ENCODE measurements around the gene COG5. TPM values are rescaled to one million over a fixed set of nuclear protein-coding genes. Genes with fewer than 3 reads are reported as not detected.

The COG5 gene
- total RNA-seq, 1 donor from 2014 or later, result 52.0 TPM

DNA sequence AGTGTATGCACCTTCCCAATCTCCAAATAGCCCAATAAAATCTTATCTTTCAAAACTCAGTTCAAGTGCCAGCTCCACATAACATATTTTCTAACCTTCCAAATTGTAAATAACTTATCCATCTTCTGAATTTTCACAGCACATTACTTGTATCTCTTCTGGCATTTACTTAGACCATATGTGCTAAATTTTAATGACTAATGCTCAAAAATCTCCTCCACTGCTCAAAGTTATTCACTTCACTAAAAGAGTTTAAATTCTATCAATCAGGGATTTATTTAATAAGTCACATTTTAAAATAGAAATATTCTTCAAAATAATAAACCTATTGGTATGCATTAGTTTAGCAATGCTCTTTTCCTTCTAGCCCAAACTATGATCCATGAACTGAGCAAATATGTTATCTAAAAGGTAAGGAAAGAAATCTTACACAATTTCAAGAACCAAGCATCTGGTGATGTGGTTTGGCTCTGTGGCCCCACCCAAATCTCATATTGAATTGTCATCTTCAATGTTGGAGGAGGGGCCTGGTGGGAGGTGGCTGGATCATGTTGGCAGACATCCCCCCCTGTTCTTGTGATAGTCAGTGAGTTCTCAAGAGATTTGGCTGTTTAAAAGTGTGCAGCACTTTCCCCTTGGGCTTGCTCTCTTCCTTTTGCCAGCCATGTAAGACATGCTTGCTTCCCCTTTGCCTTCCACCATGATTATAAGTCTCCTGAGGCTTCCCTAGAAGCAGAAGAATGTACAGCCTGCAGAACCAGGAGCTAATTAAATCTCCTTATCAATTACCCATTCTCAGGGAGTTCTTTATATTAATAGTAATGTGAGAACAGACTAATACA is 121.9 kb downstream of the COG5 start:
- Mint-ChIP-seq H3K36me3 (peaks cover 9% of the 10 kb centered on the region), H3K4me3 (no peak overlapping the region), H3K9me3 (peaks cover 15% of the 10 kb centered on the region), H3K27me3 (ENCODE audit: low read depth) (no peaks in the 10 kb centered on the region), H3K27ac (no peak overlapping the region), H3K4me1 (no peaks in the 10 kb centered on the region)
- TF ChIP-seq, protein P1, sequence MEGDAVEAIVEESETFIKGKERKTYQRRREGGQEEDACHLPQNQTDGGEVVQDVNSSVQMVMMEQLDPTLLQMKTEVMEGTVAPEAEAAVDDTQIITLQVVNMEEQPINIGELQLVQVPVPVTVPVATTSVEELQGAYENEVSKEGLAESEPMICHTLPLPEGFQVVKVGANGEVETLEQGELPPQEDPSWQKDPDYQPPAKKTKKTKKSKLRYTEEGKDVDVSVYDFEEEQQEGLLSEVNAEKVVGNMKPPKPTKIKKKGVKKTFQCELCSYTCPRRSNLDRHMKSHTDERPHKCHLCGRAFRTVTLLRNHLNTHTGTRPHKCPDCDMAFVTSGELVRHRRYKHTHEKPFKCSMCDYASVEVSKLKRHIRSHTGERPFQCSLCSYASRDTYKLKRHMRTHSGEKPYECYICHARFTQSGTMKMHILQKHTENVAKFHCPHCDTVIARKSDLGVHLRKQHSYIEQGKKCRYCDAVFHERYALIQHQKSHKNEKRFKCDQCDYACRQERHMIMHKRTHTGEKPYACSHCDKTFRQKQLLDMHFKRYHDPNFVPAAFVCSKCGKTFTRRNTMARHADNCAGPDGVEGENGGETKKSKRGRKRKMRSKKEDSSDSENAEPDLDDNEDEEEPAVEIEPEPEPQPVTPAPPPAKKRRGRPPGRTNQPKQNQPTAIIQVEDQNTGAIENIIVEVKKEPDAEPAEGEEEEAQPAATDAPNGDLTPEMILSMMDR (IDR thresholded peaks at IDR 0.05; ENCODE audit: unreplicated experiment), result no peak
- DNase-seq (ENCODE audit: low spot score in 2 of 2, unreplicated experiment in 2 of 2), result no peak

GRCh38 chr7:107439025-107439424 is 124.7 kb downstream of the COG5 start:
- H3K9me3 Mint-ChIP-seq, result peaks cover 27% of the 10 kb centered on the region
- no peak overlapping the region for H3K27ac Mint-ChIP-seq
- H3K27me3 Mint-ChIP-seq (ENCODE audit: low read depth), result no peaks in the 10 kb centered on the region
- TF ChIP-seq, protein P1 (IDR thresholded peaks at IDR 0.05; ENCODE audit: unreplicated experiment), result no peak
- H3K4me1 Mint-ChIP-seq, result no peaks in the 10 kb centered on the region
- DNase-seq (ENCODE audit: low spot score in 2 of 2, unreplicated experiment in 2 of 2), result no peak
- H3K4me3 Mint-ChIP-seq, result no peak overlapping the region
- H3K36me3 Mint-ChIP-seq, result peaks cover 12% of the 10 kb centered on the region

- no peaks in the 10 kb centered on the region for H3K4me1 Mint-ChIP-seq
- H3K9me3 Mint-ChIP-seq, result peaks cover 34% of the 10 kb centered on the region
- no peaks in the 10 kb centered on the region for H3K27me3 Mint-ChIP-seq (ENCODE audit: low read depth)
- no peak overlapping the region for H3K4me3 Mint-ChIP-seq
- H3K27ac Mint-ChIP-seq, result no peak overlapping the region
- H3K36me3 Mint-ChIP-seq, result peaks cover 23% of the 10 kb centered on the region
- no peak for DNase-seq (ENCODE audit: low spot score in 2 of 2, unreplicated experiment in 2 of 2)
- TF ChIP-seq, protein P1 (IDR thresholded peaks at IDR 0.05; ENCODE audit: unreplicated experiment), result no peak
These were observed 128.0 kb downstream of the COG5 start for GRCh38 chr7:107435749-107436148.

DNA sequence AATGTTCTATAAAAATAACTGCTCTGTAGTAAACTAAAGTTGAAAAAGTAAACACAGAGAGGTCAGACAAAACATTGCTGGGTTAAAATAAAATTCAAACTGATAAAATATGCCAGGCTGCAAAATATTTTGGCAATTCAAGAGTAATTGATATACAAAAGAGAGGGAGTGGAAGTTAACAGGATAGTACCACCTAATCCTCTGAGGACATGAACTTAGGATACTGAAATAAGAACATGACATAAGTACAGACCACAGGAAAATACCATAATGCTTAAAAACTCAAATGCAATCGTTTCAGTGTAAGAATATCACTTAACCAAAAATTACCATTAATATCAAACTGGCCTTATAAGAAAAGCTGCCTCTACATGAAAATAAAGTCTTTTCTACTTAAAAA is 131.5 kb downstream of the COG5 start:
- no peak overlapping the region for H3K27ac Mint-ChIP-seq
- no peaks in the 10 kb centered on the region for H3K4me1 Mint-ChIP-seq
- TF ChIP-seq, protein P1 (IDR thresholded peaks at IDR 0.05; ENCODE audit: unreplicated experiment), result no peak
- H3K36me3 Mint-ChIP-seq, result peaks cover 35% of the 10 kb centered on the region
- H3K4me3 Mint-ChIP-seq, result no peak overlapping the region
- H3K9me3 Mint-ChIP-seq, result peaks cover 50% of the 10 kb centered on the region
- no peak for DNase-seq (ENCODE audit: low spot score in 2 of 2, unreplicated experiment in 2 of 2)
- no peaks in the 10 kb centered on the region for H3K27me3 Mint-ChIP-seq (ENCODE audit: low read depth)

DNA sequence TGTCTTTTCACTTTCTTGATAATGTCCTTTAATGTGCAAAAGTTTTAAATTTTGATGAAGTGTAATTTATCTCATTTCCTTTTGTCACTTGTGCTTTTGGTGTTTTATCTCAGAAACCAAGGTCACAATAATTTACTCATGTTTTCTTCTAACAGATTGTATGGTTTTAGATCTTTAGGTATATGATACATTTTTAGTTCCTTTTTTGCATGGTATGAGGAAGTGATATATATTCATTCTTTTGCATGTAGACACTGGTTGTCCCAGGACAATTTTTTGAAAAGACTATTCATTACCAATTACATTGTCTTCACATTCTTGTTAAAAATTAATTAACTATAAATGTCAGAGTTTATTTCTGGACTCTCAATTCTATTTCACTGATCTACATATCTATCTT is 133.7 kb downstream of the COG5 start:
- no peaks in the 10 kb centered on the region for H3K27me3 Mint-ChIP-seq (ENCODE audit: low read depth)
- H3K9me3 Mint-ChIP-seq, result peaks cover 44% of the 10 kb centered on the region
- TF ChIP-seq, protein P1 (IDR thresholded peaks at IDR 0.05; ENCODE audit: unreplicated experiment), result no peak
- peaks cover 35% of the 10 kb centered on the region for H3K36me3 Mint-ChIP-seq
- no peak overlapping the region for H3K27ac Mint-ChIP-seq
- no peaks in the 10 kb centered on the region for H3K4me1 Mint-ChIP-seq
- no peak for DNase-seq (ENCODE audit: low spot score in 2 of 2, unreplicated experiment in 2 of 2)
- no peak overlapping the region for H3K4me3 Mint-ChIP-seq
